Testis (tissue), 3 donors: Measurements from ENCODE around the gene PITPNC1. TPM values are rescaled to one million over a fixed set of nuclear protein-coding genes. Genes with fewer than 3 reads are reported as not detected.

ENCODE experiments used
- DNase-seq: peaks from one replicate; pipeline ENCODE4 v3.0.0-alpha.2; 2019
- H3K27ac ChIP-seq, 2 donors: fragments of 200-600 bp; sonication (generic); one replicate each; pipeline ENCODE4 v1.5.1; 2019
- H3K27me3 ChIP-seq: fragments of 200-600 bp; sonication (generic); one replicate; pipeline ENCODE4 v1.5.1; 2019
- H3K36me3 ChIP-seq: fragments of 200-600 bp; sonication (generic); one replicate; pipeline ENCODE4 v1.5.1; 2017; ENCODE audit warnings: low read depth; ENCODE audit errors: missing control alignments
- H3K4me1 ChIP-seq: fragments of 200-600 bp; sonication (generic); one replicate; pipeline ENCODE4 v1.5.1; 2019
- H3K4me3 ChIP-seq, 2 donors: fragments of 200-600 bp; sonication (generic); one replicate each; pipeline ENCODE4 v1.5.1; 2017 to 2019
- H3K9me3 ChIP-seq: fragments of 200-600 bp; sonication (generic); one replicate; pipeline ENCODE4 v1.5.1; 2017
- POLR2A ChIP-seq: fragments of 450-650 bp; IDR thresholded peaks from one replicate; pipeline ENCODE4 v1.6.1; 2017; ENCODE audit warnings: antibody characterized with exemption, mild to moderate bottlenecking, moderate library complexity
- WGBS, 2 donors: methylation state at CpG; one replicate each; pipeline ENCODE4 v1.1.5; 2018; 5-methylcytosine and 5-hydroxymethylcytosine counted together
- intact Hi-C: fragments of 100-400 bp; cut with DNase I; formaldehyde crosslinking; loops from one replicate; pipeline ENCODE4 v1.15.1; 2023; ENCODE audit warnings: low total_unique reads
- polyA plus RNA-seq: library from polyadenylated mRNA; stranded (reverse); fragments of 350-450 nt; fragmentation: Illumina TruSeq; extraction: RNeasy Lipid Tissue Mini Kit (QIAGEN cat#74804); gene quantifications from one replicate; pipeline ENCODE4 v1.2.3, GENCODE V29; 2014; ENCODE audit warnings: low read depth, low replicate concordance; ENCODE audit not compliant: insufficient read depth
- total RNA-seq, 2 donors: library from RNA; depleted of rRNA; stranded (reverse); fragments of >200 nt; gene quantifications; one replicate each; pipeline ENCODE4 v1.2.3, GENCODE V29; 2016
- TF ChIP-seq, protein P1 (sequence below), 3 experiments: fragments of 450-650 bp in 2 of 3; fragments of 200-600 bp in 1 of 3; sonication (generic) in 1 of 3; IDR thresholded peaks; one replicate each; pipeline ENCODE4 v1.5.1; 2016 to 2019; ENCODE audit warnings: antibody characterized with exemption in 3 of 3, mild to moderate bottlenecking in 2 of 3, moderate library complexity in 1 of 3

The PITPNC1 gene
- total and polyA plus RNA-seq, 3 donors from 2014 or later: 8.3 to 12.8 (median 12.2) TPM

DNA sequence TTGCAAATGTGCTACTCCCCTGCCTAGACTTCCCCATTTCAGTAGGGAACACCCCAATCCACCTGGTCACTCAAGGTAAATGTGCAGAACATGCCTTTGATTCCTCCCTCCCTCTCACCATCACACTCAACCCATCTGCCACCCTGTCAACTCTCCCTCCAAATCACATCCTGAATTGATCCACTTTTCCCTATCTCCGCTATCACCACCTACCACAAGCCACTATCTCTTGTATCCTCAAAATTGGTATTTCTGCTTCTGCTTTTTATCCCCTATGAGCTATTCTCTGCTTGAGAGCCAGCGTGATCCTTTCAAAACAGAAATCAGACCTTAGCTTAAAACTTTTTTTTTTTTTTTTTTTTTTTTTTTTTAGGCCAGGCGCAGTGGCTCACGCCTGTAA lies 335.3 kb downstream of the PITPNC1 start:
- intact Hi-C loops: no loop called here
- no peak overlapping the region for H3K4me3 ChIP-seq
- H3K36me3 ChIP-seq: no peaks in the 10 kb centered on the region
- no peak for DNase-seq
- H3K27me3 ChIP-seq: no peaks in the 10 kb centered on the region
- H3K4me1 ChIP-seq: peaks cover 9% of the 10 kb centered on the region
- WGBS, 2 donors: 95 to 97% methylated on average over 3 to 4 of the region's 4 CpGs
- H3K9me3 ChIP-seq: no peaks in the 10 kb centered on the region
- TF ChIP-seq, protein P1, sequence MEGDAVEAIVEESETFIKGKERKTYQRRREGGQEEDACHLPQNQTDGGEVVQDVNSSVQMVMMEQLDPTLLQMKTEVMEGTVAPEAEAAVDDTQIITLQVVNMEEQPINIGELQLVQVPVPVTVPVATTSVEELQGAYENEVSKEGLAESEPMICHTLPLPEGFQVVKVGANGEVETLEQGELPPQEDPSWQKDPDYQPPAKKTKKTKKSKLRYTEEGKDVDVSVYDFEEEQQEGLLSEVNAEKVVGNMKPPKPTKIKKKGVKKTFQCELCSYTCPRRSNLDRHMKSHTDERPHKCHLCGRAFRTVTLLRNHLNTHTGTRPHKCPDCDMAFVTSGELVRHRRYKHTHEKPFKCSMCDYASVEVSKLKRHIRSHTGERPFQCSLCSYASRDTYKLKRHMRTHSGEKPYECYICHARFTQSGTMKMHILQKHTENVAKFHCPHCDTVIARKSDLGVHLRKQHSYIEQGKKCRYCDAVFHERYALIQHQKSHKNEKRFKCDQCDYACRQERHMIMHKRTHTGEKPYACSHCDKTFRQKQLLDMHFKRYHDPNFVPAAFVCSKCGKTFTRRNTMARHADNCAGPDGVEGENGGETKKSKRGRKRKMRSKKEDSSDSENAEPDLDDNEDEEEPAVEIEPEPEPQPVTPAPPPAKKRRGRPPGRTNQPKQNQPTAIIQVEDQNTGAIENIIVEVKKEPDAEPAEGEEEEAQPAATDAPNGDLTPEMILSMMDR (IDR thresholded peaks at IDR 0.05): no peak
- TF ChIP-seq POLR2A: no peak
- no peak overlapping the region for H3K27ac ChIP-seq

DNA sequence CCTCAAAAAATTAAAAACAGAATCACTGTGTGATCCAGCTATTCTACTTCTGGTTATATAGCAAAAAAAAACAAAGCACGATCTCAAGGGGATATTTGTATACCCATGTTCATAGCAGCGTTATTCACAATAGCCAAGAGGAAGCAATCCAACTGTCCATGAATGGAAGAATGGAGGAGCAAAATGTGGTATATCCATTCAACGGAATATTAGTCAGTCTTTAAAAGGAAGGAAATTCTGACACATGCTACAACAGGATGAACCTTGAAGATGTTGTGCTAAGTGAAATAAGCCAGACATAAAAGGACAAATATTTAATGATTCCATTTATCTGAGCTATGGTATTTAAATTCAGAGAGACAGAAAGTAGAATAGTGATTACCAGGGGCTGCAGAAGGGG lies 336.1 kb downstream of the PITPNC1 start:
- WGBS, 2 donors: 96 to 98% methylated on average over 3 of the region's 3 CpGs
- TF ChIP-seq, protein P1 (IDR thresholded peaks at IDR 0.05): no peak
- TF ChIP-seq POLR2A: no peak
- no peak for DNase-seq
- no peak overlapping the region for H3K4me3 ChIP-seq
- H3K27ac ChIP-seq: no peak overlapping the region
- H3K36me3 ChIP-seq: no peaks in the 10 kb centered on the region
- intact Hi-C loops: no loop called here
- no peaks in the 10 kb centered on the region for H3K27me3 ChIP-seq
- H3K4me1 ChIP-seq: peaks cover 9% of the 10 kb centered on the region
- H3K9me3 ChIP-seq: no peaks in the 10 kb centered on the region

DNA sequence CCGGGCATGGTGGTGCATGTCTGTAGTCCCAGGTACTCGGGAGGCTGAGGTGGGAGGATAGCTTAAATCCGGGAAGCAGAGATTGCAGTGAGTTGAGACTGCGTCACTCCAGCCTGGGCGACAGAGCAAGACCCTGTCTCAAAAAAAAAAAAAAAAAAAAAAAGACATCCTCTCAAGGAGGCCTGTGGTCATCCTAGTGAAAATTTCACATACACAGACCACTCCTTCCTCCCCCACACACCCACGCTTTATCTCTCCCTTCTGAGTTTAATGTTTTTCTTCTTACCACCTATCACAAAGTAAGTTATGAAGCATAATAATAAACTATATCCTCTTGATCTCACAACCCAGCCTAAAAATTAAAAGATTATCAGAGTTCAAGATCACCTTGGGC lies 339.3 kb downstream of the PITPNC1 start:
- WGBS, 2 donors: 42 to 51% methylated on average over 6 of the region's 6 CpGs
- H3K9me3 ChIP-seq: no peaks in the 10 kb centered on the region
- H3K27ac ChIP-seq: peak overlapping the region in 1 of 2 donors; percentile 65
- H3K4me3 ChIP-seq: no peak overlapping the region
- no peaks in the 10 kb centered on the region for H3K36me3 ChIP-seq
- H3K27me3 ChIP-seq: no peaks in the 10 kb centered on the region
- intact Hi-C loops: no loop called here
- peaks cover 18% of the 10 kb centered on the region for H3K4me1 ChIP-seq
- DNase-seq: peak; percentile 18
- TF ChIP-seq POLR2A: no peak
- TF ChIP-seq, protein P1 (IDR thresholded peaks at IDR 0.05): no peak

DNA sequence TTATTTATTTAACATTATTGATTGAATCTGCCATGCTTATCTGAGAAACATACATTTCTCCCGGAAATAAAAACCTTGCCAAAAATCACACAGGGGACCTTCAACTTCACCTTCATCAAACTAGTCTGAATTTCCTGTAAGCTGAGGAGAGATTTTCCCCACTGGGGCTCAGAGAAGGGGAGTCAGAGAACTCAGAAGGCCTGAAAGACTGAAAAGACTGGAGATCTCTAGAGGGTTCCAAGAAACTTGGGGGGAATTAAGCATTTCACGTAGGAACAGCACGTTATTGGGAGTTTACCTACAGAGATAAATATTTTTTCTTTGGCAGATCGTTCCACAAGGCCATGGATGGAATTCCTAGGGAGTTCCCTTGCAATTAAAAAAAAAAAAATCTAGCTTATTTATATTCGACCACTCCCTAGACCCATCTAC lies 340.1 kb downstream of the PITPNC1 start:
- DNase-seq: no peak
- H3K9me3 ChIP-seq: no peaks in the 10 kb centered on the region
- no peaks in the 10 kb centered on the region for H3K36me3 ChIP-seq
- peak overlapping the region; percentile 81 to 85 for H3K4me3 ChIP-seq
- peak overlapping the region; percentile 65 to 93 for H3K27ac ChIP-seq
- H3K27me3 ChIP-seq: no peaks in the 10 kb centered on the region
- TF ChIP-seq, protein P1 (IDR thresholded peaks at IDR 0.05): no peak
- TF ChIP-seq POLR2A: no peak
- H3K4me1 ChIP-seq: peaks cover 18% of the 10 kb centered on the region
- 0 to 2% methylated on average over 5 of the region's 5 CpGs for WGBS, 2 donors
- intact Hi-C loops: no loop called here

DNA sequence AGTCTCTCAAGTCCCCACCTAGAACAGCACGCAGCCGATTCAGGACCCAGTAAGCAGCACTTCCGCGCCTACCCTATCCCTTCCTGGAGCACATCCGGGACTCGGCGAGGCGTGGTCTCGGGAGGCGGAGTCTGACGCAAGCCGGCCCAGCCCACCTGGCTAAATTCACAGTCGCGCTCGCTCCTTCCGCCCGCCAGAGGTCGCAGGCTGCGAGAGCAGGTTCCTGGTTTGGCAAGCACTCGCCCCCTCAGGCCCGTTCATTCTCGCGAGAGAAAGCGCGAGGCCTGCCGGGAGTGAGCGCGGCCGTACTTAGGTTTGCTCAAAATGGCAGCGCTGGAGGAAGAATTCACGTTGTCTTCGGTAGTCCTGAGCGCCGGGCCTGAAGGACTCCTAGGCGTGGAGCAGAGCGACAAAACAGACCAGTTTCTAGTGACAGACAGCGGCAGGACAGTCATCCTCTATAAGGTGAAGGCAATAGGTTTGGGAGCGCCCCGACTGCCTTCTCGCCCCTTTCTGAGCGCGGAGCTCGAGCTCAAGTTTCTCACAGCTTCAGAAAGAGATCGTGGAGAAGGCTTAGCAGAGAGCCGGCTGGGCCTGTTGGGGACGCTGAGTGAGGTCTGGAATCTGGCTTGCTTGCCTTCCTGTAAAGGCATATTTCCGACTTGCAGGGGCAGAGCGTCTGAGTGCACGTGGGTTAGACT lies 340.7 kb downstream of the PITPNC1 start, which contains the start of gene NOL11:
TSS of gene NOL11 (plus strand) at position 313 of the 701 bp plus-strand sequence. CDS start at position 325, 12 bp downstream.
- H3K4me3 ChIP-seq: peak within 1 kb of the TSS; percentile 81 to 85
- no peaks in the 10 kb centered on the region for H3K9me3 ChIP-seq
- DNase-seq: peak; percentile 99
- peaks cover 18% of the 10 kb centered on the region for H3K4me1 ChIP-seq
- TF ChIP-seq, protein P1 (IDR thresholded peaks at IDR 0.05): peak; percentile 87 to 99 (median 98)
- TF ChIP-seq POLR2A: no peak
- intact Hi-C loops: no loop called here
- H3K36me3 ChIP-seq: no peaks in the 10 kb centered on the region
- WGBS, 2 donors: 0 to 1% methylated on average over 22 to 48 of the region's 49 CpGs
- H3K27me3 ChIP-seq: no peaks in the 10 kb centered on the region
- peak within 1 kb of the TSS; percentile 65 to 93 for H3K27ac ChIP-seq
